Right lung (tissue), 5 donors: Measurements from ENCODE around the gene PHETA1. TPM values are rescaled to one million over a fixed set of nuclear protein-coding genes. Genes with fewer than 3 reads are reported as not detected.
A peak's percentile ranks its signal among the peaks of the same experiment; 100 is the strongest.
"Not testable (repeated sequence)": the region's sequence is repeated elsewhere in the genome, so short reads cannot be mapped to it uniquely, and the experiment has no call there.

Source experiments
- DNase-seq, 2 donors: peaks; one replicate each; pipeline ENCODE4 v3.0.0-alpha.2; 2013
- polyA plus RNA-seq, 5 donors: library from polyadenylated mRNA; unstranded; fragments of 120-200 nt; gene quantifications; one replicate each; pipeline versions ENCODE4 v1.2.1 to v1.2.3, GENCODE V29; 2013; ENCODE audit warnings: inconsistent platforms in 1 of 5, low replicate concordance in 1 of 5; ENCODE audit not compliant: insufficient read length in 5 of 5, insufficient read depth in 1 of 5

The PHETA1 gene
- polyA plus RNA-seq, 5 donors: 6.2 to 14.9 (median 9.3) TPM

DNA sequence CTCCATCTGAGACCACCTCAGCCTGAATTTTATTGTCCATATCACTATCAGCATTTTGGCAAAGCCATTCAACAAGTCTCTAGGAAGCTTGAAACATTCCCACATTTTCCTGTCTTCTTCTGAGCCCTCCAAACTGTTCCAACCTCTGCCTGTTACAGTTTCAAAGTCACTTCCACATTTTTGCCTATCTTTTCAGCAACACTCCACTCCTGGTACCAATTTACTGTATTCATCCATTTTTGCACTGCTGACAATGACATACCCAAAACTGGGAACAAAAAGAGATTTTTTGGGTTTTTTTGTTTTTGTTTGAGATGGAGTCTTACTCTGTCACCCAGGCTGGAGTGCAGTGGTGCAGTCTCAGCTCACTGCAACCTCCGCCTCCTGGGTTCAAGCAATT, 4.3 kb upstream of the PHETA1 start:
- not testable (repeated sequence) for DNase-seq

DNA sequence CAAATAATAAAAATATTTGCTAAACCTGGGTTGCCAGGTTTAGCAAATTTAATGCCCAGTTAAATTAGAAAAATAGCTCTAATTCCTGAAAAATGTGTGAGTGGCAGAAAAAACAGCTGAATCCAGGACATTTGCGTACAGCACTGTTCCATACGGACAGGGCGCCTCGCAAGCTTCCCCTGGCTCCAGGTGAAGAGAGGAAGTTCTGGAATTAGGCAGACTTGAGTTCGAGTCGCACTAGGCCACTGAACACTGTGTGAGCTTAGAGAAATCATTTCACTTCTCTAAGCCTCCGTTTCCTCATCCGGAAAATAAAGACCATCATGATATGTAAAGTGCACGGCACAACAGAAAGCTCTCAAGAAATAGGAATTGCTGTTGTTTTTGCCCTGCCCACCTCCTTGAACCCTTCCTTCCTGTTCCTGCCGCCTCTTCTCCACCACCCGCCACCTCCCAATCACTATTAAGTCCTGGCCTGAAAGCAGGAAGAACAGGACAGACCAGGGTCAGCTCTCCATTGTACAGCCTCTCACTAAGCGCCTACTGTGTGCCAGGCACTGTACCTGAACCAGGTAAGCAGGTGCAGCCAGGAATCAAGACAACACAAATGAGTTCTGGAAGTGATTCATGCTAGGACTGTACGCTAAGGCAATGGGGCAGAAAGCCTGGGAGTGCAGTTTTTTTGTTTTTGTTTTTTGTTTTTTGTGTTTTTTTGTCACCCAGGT, 763 bp upstream of the PHETA1 start:
- DNase-seq: no peak

DNA sequence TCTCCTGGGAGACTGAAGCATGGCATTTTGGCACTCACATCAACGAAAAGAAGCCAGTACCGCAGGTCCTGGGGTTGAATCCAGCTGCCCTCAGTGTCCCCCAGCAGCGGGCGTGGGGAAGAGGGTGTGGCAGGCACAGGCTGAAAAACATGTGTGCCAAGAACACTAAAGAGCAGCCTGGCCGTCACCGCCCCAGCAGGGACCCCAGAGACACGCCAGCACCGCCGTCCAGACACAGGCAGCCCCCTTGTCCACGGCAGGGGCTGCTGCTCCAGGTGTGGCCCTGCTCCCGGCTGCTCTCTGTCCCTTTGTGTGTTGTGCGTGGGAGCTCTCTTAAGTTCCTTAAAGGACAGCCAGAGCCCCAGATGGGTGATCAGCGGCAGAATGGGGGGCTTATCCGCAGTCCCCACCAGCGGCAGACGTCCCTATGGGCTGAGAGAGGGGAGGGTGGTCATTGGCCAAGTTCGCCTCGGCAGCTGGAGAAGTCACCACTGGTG, 556 bp downstream of the PHETA1 start:
- peak; percentile 15 to 20 for DNase-seq

DNA sequence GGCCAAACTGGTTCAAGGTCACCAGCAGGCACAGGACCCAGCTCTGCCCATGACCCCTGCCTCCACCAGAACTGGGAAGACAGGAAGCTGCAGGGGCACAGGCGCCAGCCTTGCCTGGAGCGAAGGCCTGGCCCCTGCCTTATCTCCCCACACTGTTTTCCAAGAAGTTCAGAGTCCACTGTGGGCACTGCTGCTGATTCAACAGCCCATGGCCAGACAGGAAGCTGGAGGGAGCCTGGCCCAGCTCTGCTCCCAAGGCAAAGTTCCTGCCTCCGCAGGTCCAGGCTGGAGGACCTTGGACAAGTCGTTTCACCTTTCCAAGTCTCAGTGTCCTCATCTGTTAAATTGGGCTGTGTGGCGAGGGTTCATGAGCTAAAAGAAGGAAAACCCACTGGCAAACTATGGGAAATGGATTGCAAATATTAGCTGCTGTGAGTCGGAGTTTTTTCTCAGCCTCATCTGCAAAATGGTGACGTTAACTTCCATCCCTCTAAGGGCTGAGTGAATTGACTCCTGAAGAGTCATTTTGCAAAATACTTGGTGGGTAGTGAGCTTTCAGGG, 1.2 kb downstream of the PHETA1 start:
- DNase-seq: no peak

DNA sequence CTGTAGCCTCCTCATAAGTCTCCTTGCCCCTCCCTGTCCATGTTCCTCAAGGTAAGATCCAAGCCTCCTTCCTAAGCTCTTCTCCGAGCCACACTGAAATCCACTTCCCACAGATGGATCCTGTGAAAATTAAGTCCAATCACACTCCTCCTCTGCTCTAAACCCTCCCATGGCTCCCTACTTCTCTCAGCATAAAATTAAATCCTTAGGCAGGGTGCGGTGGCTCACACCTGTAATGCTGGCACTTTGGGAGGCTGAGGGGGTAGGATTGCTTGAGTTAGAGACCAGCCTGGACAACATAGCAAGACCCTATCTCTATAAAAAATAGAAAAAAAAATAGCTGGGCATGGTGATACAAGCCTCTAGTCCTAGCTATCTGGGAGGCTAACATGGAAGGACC, 2.3 kb downstream of the PHETA1 start:
- no peak for DNase-seq

DNA sequence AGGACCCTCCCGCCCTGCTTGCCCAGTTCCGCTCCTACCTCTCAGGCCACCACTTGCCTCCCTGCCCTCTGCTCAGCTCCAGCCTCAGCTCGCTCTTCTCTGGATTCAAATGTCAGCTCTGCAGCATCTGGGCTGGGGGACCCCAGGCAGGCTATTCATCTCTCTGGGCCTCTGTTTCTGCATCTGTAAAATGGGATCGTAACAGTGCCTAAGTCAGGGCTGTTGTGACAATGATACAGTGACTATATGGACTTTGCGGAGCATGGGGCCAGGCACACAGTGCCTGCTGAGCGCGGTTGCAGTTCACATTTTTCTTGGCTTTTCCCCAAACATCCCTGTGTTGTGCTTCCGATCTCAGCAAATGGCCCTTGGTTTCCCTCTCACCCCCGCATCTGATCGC, 2.8 kb downstream of the PHETA1 start:
- no peak for DNase-seq

DNA sequence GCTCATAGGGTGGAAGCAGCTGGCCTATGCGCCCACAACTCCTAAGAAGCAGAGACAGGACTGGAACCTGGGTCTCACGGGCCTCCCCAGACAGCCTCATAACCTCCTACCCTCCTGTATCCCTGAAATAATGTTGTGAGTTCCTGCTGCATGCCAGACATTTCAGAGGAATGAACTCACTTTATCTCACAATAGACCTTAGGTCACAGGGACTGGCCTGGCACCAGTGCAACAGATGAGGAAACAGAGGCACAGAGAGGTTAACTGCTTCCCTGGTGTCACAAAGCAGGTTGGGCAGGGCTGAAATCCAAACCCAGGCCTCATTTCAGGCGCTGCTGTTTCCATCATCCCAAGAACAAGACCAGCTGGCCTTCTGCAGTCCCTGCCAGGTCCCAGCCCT, 5.3 kb downstream of the PHETA1 start:
- no peak for DNase-seq

DNA sequence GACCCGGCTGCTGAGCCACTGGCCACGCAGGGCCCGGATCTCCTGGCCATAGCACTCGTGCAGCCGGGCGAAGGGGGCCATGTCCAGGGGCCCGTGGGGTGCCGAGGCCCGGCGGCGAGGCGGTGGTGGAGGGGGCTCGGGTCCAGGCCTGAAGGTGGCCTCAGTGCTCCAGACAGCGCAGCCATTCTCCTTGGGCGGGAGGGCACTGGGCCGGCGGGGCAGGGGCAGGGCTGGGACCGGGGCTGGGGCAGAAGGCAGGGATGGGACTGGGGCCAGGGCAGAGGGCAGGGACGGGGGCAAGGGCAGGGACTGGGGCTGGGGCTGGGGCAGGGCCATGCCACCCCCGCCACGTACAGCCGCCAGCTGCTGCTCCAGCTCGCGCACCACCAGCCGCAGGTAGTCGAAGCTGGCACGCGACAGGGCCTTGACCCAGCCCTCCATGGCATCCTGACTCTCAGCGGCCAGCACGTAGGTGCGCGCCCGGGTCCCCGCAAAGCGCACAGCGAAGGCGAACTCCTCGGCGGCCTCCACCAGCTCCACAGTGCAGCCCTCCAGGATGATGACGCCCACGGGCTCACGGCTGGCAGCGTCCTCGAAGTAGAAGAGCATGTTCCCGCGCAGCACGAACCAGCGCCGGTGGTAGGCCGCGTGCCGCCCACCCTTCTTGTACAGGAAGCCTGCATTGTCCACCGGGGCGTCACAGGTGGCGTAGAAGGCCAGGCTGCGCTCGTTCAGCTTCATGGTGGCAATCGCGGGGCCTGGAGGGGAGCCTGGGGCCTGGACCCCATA, 6.0 kb downstream of the PHETA1 start:
- DNase-seq: no peak

DNA sequence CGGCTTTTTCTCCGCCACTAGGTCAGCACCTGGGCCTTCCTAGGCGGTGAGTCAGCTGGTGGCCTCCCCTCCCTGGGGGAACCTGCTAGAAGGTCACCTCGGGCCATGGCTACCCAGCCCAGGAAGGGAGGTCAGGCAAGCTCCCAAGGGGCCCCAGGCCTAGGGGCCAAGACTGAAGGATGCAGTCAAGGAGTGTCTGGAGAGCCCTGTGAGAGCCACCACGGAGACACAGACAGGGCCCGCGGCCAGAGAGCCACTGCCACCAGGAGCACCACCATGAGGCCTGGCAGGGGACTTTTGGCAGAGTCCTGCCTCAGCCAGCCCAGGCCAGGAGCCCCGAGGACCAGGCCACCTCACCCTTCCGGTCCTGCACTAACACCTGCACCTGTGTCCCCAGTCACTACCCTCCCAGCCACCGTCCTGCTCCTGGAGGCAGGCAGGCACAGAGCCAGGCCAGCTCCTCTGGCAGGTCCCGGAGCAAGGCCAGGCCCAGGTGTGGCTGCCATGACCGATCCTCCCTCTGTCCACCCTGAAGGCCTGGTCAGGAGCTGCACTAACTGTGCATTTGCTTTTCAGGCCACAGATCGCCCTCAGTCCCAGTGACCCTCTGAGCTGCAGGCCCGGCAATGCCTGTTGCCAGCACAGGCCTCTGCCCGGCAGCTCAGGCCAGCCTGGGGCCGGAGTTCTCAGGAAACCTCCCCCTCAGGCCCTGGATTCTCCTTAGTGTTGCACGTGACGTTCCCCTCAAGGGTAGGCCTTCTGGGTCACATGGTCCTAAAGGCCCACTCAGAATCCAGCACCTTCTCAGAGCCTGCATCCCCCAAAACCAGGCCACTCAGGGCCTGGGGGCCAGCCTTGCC, 6.9 kb downstream of the PHETA1 start:
- no peak for DNase-seq

DNA sequence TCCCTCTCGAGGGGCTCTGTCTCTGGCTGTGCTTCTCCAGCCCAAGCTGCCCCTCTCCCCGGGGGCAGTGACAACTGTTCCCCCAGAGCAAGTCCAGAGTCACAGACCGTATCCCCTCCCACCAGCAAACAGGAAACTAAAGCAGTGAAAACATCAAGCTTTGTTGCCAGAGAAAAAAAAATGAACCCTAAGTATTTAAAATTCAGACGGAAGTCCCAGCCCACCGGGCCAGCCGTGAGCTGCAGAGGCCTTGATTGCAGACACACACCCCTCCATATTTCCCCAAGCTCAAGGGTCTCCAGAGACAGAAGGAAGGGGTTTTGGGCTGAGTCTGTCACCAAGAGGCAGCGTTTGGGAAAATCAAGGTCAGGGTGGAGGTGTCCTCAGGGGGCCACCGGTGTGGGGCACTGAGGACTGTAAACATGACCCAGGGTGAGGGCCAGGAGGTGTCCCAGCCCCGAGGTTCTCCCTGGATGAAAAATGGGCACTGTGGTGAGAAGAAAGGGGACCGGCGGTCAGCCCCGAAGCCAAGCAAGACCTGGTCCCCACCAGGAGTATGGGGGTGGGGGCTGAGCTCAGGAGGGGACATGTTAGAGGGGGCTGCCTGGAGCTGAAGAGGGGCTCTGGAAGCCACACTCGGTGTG, 7.7 kb downstream of the PHETA1 start:
- DNase-seq: no peak

DNA sequence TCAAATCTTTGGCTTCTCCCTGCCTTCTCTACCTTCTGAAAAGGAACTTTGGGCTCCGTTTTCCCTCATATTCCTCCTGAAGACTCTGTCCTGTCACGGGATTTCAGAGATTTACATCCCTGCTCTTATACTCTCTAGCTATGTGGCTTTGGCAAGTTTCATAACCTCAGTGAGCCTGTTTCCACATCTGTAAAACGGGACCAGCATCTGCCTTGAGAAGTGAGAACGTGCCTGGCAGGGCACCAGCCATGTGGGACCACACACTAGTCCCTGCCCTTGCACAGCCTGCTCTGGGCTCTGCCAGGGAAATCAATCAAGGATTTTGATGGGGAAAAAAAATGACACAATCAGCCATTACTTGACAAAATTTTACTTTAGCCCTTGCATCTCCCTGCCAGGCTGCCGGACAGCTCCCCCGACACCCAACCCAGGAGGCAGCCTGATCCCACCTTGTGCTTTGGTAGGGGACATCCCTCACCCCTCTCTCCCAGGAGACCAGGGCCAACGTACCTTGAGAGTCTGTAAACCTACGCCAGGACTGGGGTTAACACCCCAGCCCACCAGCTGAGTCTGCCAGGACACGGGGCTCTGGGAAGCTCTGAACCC, 8.5 kb downstream of the PHETA1 start:
- DNase-seq: no peak

DNA sequence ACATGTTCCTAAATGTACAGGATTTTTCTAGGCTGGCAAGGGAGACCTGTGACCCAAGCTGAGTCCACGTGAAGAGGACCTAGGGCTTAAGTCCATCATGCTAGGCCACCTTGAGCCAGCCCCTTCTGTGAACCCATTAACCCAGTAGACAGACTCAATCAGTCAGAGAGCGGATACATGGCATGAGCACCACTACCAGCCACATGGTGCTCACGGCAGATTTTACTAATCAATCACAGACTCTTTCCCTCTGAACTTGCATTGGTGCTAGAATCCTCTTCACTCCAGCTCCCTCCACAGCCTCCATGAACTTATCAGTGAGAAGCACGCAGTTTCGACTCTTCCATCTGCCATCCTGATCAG, 9.0 kb downstream of the PHETA1 start:
- DNase-seq: no peak

DNA sequence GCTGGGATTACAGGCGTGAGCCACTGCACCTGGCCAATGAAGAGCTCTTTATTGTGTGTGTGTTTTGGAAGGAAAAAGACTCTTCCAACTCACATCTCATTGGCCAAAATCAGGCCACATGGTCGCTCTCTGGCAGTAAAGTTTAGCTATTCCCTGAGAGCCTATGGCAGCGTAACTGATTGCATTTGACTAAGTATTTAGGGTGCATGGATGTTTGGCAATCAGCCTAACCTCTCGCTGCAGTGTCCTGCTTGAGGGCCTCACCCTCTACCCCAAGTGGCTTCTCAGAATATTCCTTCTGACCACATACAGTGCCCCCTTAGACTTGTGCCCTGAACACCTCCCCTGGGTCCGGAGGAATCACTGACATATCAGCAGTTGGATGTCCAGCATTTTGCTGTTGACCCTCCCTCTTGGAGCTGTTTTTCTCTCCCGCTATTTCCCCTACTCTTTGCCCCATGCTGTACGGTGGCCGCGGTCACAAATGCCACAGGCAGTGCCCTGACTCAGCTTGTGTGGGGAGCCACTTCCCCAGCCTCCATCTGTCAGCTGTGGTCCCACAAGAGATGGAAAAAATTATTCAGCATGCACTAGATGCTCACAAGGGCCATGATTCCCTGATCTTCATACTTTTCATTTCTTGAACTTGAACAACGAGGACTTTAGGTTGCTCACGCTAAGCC, 9.5 kb downstream of the PHETA1 start:
- DNase-seq: no peak

DNA sequence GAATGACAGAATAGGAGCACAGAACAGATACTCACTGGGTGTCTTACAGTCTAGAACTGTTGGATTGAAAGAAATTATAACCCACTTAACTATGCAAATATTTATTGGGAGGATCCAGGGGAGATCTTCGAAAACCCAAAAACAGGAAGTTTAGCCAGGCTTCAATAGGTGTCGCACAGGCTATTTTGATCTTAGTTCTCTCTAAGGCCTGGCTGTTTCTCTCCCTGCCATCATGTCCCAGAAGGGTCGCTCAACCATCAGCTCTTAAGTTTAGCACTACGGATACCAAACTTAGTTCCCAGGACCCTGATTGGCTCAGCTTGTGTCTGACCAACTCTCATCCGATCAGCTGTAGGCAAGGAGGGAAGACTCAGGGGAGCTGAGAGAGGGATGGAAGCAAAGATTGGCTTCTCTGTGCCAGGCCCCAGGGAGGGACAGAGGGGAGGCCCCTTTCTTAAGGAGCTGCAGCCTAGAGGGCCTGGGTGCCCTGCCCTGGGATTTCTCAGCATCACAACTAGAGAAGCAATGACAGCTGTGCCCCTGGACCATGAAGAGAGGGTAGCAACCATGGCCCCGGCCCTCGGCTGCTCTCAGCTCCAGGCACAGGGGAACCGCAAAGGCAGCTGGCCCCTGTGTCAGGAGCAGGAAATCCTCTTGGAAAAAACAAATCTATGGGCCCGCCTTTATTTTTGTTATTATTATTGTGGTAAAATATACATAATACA, 13.5 kb downstream of the PHETA1 start:
- no peak for DNase-seq

DNA sequence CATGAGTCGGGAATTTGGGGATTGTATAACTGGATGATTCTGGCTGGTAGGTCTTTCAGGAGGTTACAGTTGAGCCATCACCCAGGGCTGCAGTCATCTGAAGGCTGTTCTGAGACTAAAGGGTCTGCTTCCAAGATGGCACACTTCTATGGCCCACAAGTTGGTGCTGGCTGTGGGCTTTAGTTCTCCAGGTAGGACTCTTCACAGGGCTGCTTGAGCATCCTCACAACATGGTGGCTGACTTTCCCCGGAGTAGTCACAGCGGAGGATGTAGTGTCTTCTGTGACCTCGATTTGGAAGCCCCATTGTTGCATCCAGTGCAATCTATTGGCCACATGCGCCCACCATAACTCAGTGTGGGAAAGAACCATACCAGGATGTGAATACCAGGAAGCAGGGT, 14.4 kb downstream of the PHETA1 start:
- no peak for DNase-seq

DNA sequence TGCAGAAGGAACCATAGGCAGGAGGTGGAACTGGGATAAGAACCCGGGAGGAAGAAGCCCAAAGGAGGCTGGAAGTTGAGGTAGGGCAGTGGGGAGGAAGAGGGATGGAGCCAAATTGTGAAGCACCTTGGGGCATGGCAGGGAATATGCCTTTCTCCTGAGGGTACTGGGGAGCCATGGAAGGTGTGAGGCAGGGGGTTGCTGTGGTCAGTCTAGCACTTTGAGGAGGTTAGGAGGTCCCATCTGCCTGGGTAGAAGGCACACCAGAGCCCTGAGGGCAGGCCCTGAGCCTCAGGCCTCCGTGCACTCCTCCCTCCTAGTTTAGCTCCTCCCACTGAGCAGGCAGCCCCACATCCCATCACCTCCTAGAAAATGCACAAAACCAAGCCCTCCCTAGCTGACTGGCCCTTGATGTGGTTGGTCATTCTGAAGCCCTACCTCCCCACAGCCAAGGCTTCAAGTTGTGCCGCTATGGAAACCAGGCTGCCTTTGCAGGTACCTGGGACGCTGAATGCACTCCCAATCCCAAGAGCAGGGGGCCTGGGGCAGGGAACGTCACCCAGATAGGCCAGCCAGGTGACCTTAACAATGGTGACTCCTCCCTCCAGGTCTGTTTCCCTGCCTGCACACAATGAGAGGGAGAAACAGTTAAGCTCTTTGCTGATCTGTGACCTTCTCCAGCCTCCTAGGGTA, 15.1 kb downstream of the PHETA1 start:
- DNase-seq: no peak

DNA sequence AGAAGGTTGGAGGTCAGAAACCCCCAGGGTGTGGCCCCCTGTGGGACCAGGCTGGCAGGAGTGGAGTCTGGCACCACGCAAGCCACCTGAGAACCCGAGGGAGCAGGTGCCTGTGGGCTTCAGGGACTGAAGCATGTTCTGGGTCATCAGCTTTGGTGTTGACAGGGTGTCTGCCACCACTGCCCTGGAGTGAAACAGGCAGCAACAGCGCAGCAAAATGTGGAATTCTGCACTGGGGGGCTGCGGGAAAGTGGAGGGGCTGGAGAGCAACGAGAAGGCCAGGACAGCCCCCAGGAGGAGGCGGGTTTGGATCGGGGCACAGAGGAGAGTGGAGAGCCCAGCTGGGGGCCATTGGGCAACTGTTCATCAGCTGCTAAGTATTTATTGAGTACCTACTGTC, 15.9 kb downstream of the PHETA1 start:
- no peak for DNase-seq

DNA sequence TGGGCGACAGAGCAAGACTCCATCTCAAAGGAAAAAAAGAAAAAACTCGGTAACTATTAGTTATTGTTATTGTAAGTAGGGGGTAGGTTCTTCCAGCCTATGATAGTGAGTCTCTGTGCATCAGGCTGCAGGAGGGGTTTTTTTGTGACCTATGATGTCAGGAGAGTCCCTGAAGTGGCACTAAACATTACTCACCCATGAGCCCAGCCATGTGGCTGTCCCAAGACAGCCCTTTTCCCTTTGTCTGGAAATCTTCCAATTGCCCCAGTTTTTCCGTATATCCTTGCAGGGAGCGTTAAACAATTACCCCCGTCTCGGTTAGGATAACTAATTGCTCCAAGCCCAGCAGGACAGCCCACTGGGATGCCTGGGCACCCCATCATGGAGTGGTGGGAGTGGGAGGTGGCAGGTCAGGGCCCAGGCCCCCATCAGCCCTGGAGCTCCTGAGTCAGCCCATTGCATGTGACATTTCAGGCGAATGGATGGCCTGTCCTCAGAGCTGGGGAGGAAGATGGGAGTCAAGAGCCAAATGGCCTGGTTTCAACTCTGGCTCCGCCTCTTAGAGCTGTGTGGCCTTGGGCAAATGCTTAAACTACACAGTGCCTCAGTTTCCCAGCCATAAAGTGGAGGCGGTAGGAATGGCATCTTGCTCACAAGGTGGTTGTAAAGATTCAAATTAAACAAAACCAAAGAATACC, 16.4 kb downstream of the PHETA1 start:
- DNase-seq: no peak

DNA sequence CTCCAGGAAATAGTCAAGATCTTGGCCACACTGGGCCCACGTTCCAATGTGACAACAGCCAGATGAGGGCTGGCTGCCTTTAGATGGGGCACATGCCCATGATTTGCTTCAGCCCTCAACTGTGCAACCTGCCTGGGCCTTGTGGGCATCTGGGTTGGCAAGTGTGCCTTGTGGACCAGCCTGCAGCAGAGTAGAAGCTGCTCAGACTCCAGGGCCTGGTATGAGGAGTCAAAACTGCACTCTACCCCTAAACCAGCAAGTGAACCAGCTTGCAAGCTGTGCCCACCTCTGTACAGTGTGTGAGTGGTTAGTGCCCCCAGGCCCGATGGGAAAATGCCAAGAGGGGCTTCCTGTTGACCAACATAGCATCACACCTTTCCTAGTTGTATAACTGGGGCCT, 17.9 kb downstream of the PHETA1 start:
- DNase-seq: no peak
